SK-N-SH (cell line): ENCODE data around the gene SRF. TPM values are rescaled to one million over a fixed set of nuclear protein-coding genes. Genes with fewer than 3 reads are reported as not detected.

Experiments
- CTCF ChIA-PET: fragments of 300-600, 350-600 bp; formaldehyde crosslinking; extraction: SDS; loops from one replicate; lab custom pipeline; 2021; lab: Yijun Ruan, JAX
- POLR2A ChIA-PET: fragments of 350-600 bp; sonication (Branson Sonifier 250); formaldehyde crosslinking; extraction: SDS; loops from one replicate; lab custom pipeline; 2020; ENCODE audit warnings: antibody characterized with exemption, inconsistent platforms; lab: Yijun Ruan, JAX
- DNase-seq: peaks from one replicate; pipeline ENCODE4 v3.0.0; 2012
- H2AFZ ChIP-seq: fragments of 200-600 bp; sonication (generic); 2 replicates; pipeline ENCODE4 v1.8.1; 2016; ENCODE audit warnings: antibody characterized with exemption, mild to moderate bottlenecking, low read depth
- H3F3A ChIP-seq: fragments of 200-600 bp; sonication (generic); replicated peaks from 2 replicates; pipeline ENCODE3; 2016; ENCODE audit warnings: antibody characterized with exemption, mild to moderate bottlenecking; ENCODE audit not compliant: insufficient read depth
- H3K27ac ChIP-seq, 2 experiments: fragments of 200-500 bp in 1 of 2; fragments of 200-600 bp in 1 of 2; sonication (Bioruptor generic) in 1 of 2; sonication (generic), shearing (Covaris generic) in 1 of 2; 2 replicates each; pipeline versions ENCODE4 v1.5.1 to v1.6.1; 2014 to 2016; ENCODE audit warnings: low read depth in 2 of 2, inconsistent platforms in 1 of 2, low read length in 1 of 2, mild to moderate bottlenecking in 1 of 2, mixed read lengths in 1 of 2
- H3K27me3 ChIP-seq: fragments of 200-600 bp; sonication (generic), shearing (Covaris generic); 2 replicates; pipeline ENCODE4 v1.6.1; 2016; ENCODE audit warnings: mixed run types; ENCODE audit not compliant: insufficient read depth
- H3K36me3 ChIP-seq, 2 experiments: fragments of 200-500 bp in 1 of 2; fragments of 200-600 bp in 1 of 2; sonication (Bioruptor generic) in 1 of 2; sonication (generic) in 1 of 2; replicated peaks in 1 of 2; 2 replicates each; pipeline versions ENCODE3 to v1.5.1; 2014 to 2016; ENCODE audit warnings: low read length in 1 of 2, mild to moderate bottlenecking in 1 of 2; ENCODE audit not compliant: insufficient read depth in 2 of 2, control insufficient read depth in 1 of 2
- H3K4me1 ChIP-seq, 2 experiments: fragments of 200-500 bp in 1 of 2; fragments of 200-600 bp in 1 of 2; sonication (Bioruptor generic) in 1 of 2; sonication (generic), shearing (Covaris generic) in 1 of 2; 2 replicates each; pipeline versions ENCODE4 v1.5.1 to v1.6.1; 2014 to 2016; ENCODE audit warnings: low read depth in 1 of 2, low read length in 1 of 2, mixed run types in 1 of 2; ENCODE audit not compliant: insufficient read depth in 2 of 2, control insufficient read depth in 1 of 2
- H3K4me2 ChIP-seq: fragments of 200-600 bp; sonication (generic), shearing (Covaris generic); 2 replicates; pipeline ENCODE4 v1.6.1; 2017; ENCODE audit warnings: mixed run types
- H3K4me3 ChIP-seq, 2 experiments: fragments of 200-500 bp in 1 of 2; fragments of 200-600 bp in 1 of 2; sonication (Bioruptor generic) in 1 of 2; sonication (generic), shearing (Covaris generic) in 1 of 2; 2 replicates each; pipeline versions ENCODE4 v1.5.1 to v1.8.1; 2014 to 2016; ENCODE audit warnings: low read depth in 2 of 2, inconsistent platforms in 1 of 2, low read length in 1 of 2, mild to moderate bottlenecking in 1 of 2, mixed read lengths in 1 of 2, moderate library complexity in 1 of 2
- H3K79me2 ChIP-seq: fragments of 200-600 bp; sonication (generic); 2 replicates; pipeline ENCODE4 v1.8.1; 2017; ENCODE audit warnings: mild to moderate bottlenecking; ENCODE audit not compliant: insufficient read depth
- H3K9ac ChIP-seq: fragments of 200-600 bp; sonication (generic); 2 replicates; pipeline ENCODE4 v1.6.1; 2017; ENCODE audit warnings: mixed run types
- H3K9me2 ChIP-seq: fragments of 200-600 bp; sonication (generic); 2 replicates; pipeline ENCODE4 v1.6.1; 2017; ENCODE audit warnings: mixed run types
- H3K9me3 ChIP-seq: fragments of 200-600 bp; sonication (generic); 2 replicates; pipeline ENCODE4 v1.6.1; 2017; ENCODE audit warnings: mixed run types, mild to moderate bottlenecking, moderate library complexity
- H4K20me1 ChIP-seq: fragments of 200-600 bp; sonication (generic); 2 replicates; pipeline ENCODE4 v1.6.1; 2017; ENCODE audit warnings: mild to moderate bottlenecking, mixed run types; ENCODE audit not compliant: insufficient read depth
- CHD2 ChIP-seq: fragments of 150-350 bp; IDR thresholded peaks from 2 replicates; pipeline ENCODE4 v1.6.1; 2018; ENCODE audit warnings: low read length; ENCODE audit not compliant: partially characterized antibody
- ELF1 ChIP-seq: IDR thresholded peaks from 2 replicates; pipeline ENCODE4 v1.4.0; 2012
- FOSL2 ChIP-seq: IDR thresholded peaks from 2 replicates; pipeline ENCODE4 v1.4.0; 2012; ENCODE audit warnings: low read depth, mild to moderate bottlenecking, moderate library complexity, borderline replicate concordance
- IRF3 ChIP-seq: fragments of 150-350 bp; IDR thresholded peaks from 2 replicates; pipeline ENCODE4 v1.6.1; 2016; ENCODE audit warnings: mild to moderate bottlenecking, low read depth, low read length
- JUND ChIP-seq: IDR thresholded peaks from 2 replicates; pipeline ENCODE4 v1.4.0; 2012
- MEF2A ChIP-seq: IDR thresholded peaks from 2 replicates; pipeline ENCODE4 v1.4.0; 2012; ENCODE audit warnings: low read depth, borderline replicate concordance
- MXI1 ChIP-seq: IDR thresholded peaks from 2 replicates; pipeline ENCODE4 v1.6.1; 2012; ENCODE audit warnings: mild to moderate bottlenecking, low read depth, low read length, improper control_type of control experiment
- NFIC ChIP-seq: IDR thresholded peaks from 2 replicates; pipeline ENCODE4 v1.4.0; 2012; ENCODE audit warnings: borderline replicate concordance
- NRF1 ChIP-seq: IDR thresholded peaks from 2 replicates; pipeline ENCODE4 v1.6.1; 2012; ENCODE audit warnings: low read depth, mild to moderate bottlenecking, low read length
- RCOR1 ChIP-seq: fragments of 150-350 bp; IDR thresholded peaks from 2 replicates; pipeline ENCODE4 v1.6.1; 2017; ENCODE audit warnings: antibody characterized with exemption, low read length
- RXRA ChIP-seq: IDR thresholded peaks from 2 replicates; pipeline ENCODE4 v1.4.0; 2012; ENCODE audit warnings: low read depth, mild to moderate bottlenecking, borderline replicate concordance
- TCF12 ChIP-seq: IDR thresholded peaks from 2 replicates; pipeline ENCODE4 v1.4.0; 2012
- TEAD4 ChIP-seq: IDR thresholded peaks from 2 replicates; pipeline ENCODE4 v1.4.0; 2012; ENCODE audit warnings: mild to moderate bottlenecking, borderline replicate concordance; ENCODE audit not compliant: insufficient read depth
- USF2 ChIP-seq: fragments of 150-350 bp; IDR thresholded peaks from 2 replicates; pipeline ENCODE4 v1.6.1; 2017; ENCODE audit warnings: antibody characterized with exemption, low read length, low read depth, borderline replicate concordance
- YY1 ChIP-seq: IDR thresholded peaks from 2 replicates; pipeline ENCODE4 v1.4.0; 2012; ENCODE audit warnings: low read depth, mild to moderate bottlenecking
- WGBS: methylation state at CpG from one replicate; pipeline ENCODE4 v1.1.6; 2017; ENCODE audit warnings: low lambda C conversion rate; 5-methylcytosine and 5-hydroxymethylcytosine counted together
- polyA plus RNA-seq, 3 experiments: library from polyadenylated mRNA; depleted of rRNA; stranded (reverse); fragments of >200 nt; gene quantifications; 2 replicates each; pipeline ENCODE4 v1.2.3, GENCODE V29; 2012
- TF ChIP-seq, protein P1 (sequence below): IDR thresholded peaks from 2 replicates; pipeline ENCODE4 v1.4.0; 2012; ENCODE audit warnings: low read depth, borderline replicate concordance

Gene SRF
- polyA plus RNA-seq, 1 of the 3 experiments (the other 2 are of a cell fraction) = 31.7 TPM

- Histone ChIP-seq H3F3A (peaks cover 16% of the 10 kb centered on the region), H3K4me1 (peaks cover 8 to 11% of the 10 kb centered on the region in 2 experiments; a peak in 3 of 4 replicates), H2AFZ (no peak overlapping the region), H3K79me2 (no peaks in the 10 kb centered on the region), H3K4me3 (no peak overlapping the region), H4K20me1 (no peaks in the 10 kb centered on the region), H3K9me3 (no peaks in the 10 kb centered on the region), H3K36me3 (peaks cover 12 to 18% of the 10 kb centered on the region in 2 experiments), H3K9ac (no peak overlapping the region), H3K4me2 (no peak overlapping the region), H3K27me3 (no peaks in the 10 kb centered on the region), H3K9me2 (no peaks in the 10 kb centered on the region), H3K27ac (no peak overlapping the region)
- WGBS = 96% methylated on average over 3 of the region's 8 CpGs
- DNase-seq = no peak
- ChIA-PET POLR2A (no interaction called here), CTCF (interaction anchor here (0.6 to 1.4 kb wide), 9 partner anchors 17 to 249 kb away, joined by 3 to 4 read pairs (median 3); no protein-coding TSS in a partner anchor)
- TF ChIP-seq TEAD4 (no peak), NRF1 (no peak), JUND (no peak), FOSL2 (no peak), ELF1 (no peak), USF2 (no peak), NFIC (no peak), YY1 (no peak), MXI1 (no peak), MEF2A (no peak), IRF3 (no peak), RCOR1 (no peak), CHD2 (no peak), TCF12 (no peak), RXRA (no peak)
- TF ChIP-seq, protein P1, sequence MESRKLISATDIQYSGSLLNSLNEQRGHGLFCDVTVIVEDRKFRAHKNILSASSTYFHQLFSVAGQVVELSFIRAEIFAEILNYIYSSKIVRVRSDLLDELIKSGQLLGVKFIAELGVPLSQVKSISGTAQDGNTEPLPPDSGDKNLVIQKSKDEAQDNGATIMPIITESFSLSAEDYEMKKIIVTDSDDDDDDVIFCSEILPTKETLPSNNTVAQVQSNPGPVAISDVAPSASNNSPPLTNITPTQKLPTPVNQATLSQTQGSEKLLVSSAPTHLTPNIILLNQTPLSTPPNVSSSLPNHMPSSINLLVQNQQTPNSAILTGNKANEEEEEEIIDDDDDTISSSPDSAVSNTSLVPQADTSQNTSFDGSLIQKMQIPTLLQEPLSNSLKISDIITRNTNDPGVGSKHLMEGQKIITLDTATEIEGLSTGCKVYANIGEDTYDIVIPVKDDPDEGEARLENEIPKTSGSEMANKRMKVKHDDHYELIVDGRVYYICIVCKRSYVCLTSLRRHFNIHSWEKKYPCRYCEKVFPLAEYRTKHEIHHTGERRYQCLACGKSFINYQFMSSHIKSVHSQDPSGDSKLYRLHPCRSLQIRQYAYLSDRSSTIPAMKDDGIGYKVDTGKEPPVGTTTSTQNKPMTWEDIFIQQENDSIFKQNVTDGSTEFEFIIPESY = no peak
Measured at GRCh38 chr6:43146709-43147688, 24.1 kb upstream of the SRF start.
